Smooth muscle cell of the brain vasculature (primary cell): ENCODE measurements around the gene UIMC1.
"Not testable (repeated sequence)": the region's sequence is repeated elsewhere in the genome, so short reads cannot be mapped to it uniquely, and the experiment has no call there.

Experiments
- DNase-seq: peaks from one replicate; pipeline ENCODE4 v3.0.0-alpha.2; 2012; ENCODE audit warnings: low read depth, low spot score

Gene UIMC1

DNA sequence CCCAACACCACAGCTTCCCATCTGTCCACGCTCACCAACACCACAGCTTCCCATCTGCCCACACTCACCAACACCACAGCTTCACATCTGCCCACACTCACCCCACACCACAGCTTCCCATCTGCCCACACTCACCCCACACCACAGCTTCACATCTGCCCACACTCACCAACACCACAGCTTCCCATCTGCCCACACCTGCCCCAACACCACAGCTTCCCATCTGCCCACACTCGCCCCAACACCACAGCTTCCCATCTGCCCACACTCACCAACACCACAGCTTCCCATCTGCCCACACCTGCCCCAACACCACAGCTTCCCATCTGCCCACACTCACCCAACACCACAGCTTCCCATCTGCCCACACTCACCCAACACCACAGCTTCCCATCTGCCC lies 134.0 kb downstream of the UIMC1 start:
- not testable (repeated sequence) for DNase-seq

DNA sequence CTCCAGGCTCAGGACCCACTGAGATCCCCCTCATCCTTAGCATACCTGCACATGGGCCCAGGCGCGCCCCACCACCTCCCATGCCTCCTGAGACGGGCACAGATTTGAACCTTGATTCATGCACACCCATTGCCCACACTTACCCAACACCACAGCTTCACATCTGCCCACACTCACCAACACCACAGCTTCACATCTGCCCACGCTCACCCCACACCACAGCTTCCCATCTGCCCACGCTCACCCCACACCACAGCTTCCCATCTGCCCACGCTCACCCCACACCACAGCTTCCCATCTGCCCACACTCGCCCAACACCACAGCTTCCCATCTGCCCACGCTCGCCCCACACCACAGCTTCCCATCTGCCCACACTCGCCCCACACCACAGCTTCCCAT lies 135.9 kb downstream of the UIMC1 start:
- DNase-seq: not testable (repeated sequence)

- DNase-seq: no peak
These were observed 136.4 kb downstream of the UIMC1 start for GRCh38 chr5:176870110-176870591.

DNA sequence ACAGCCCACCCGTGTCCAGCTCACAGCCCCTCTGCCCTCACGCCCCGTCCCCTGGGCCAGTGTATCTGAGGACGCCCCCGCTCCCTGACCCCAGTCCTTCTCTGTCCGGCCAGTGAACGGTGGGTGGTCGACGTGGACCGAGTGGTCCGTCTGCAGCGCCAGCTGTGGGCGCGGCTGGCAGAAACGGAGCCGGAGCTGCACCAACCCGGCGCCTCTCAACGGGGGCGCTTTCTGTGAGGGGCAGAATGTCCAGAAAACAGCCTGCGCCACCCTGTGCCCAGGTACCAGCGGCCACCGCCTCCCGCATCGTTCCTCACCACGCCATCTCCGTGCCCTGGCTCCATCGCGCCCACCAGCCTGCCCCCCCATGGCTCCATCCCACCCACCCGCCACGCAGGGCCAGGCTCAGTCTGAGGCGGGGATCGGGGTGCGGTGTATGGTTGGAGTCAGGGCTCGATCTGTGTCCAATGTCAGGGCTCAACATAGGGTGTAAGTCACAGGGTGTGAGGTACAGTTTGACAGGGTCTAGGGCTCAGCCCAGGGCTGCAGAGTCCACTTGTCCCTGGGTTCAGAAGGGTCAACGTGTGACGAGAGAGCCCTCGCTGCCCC lies 137.0 kb downstream of the UIMC1 start:
- no peak for DNase-seq

GRCh38 chr5:176868731-176869130 lies 137.8 kb downstream of the UIMC1 start:
- no peak for DNase-seq

DNA sequence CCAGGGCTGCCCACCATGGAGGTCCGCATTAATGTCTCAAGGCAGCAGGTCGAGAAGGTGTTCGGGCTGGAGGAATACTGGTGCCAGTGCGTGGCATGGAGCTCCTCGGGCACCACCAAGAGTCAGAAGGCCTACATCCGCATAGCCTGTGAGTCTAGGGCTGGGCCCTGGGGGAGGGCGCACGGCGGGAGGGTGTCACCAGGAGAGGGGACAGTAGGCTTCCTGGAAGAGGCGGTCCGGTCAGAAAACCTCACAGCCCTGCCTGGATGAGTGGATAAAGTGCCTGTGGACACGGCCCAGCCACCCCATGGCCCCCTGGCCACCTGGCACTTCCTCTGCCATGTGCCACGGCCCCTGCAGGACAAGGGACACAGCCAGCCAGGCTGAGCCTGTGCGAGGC lies 138.5 kb downstream of the UIMC1 start:
- no peak for DNase-seq

DNA sequence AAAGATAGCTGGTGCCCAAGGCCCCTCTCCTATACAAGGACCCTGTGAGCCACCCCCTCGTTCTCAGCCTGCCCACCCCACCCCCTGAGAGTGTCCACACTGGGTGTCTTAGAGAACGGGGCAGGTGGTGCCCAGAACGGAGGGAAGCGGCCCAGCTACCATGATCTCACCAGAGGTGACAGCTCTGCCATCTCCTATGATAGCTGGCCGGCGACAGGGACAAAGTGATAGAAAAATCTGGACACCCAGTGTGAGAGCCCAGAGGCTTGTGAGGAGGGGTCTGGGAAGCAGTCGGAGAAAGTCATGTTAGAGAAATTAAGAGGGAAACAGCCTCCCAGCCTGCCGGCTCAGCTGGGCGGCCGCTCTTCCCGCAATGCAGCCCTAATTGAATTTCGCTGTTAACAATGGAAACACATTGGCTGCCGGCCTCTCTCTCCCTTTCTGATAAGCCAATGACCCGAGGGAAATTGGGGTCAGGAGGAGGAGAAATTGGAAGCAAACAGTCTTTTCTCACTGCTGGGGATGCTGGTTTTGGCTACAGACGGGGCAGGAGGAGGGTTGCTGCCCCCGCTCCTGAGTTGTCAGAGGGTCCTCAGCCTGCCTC lies 139.8 kb downstream of the UIMC1 start:
- DNase-seq: no peak

DNA sequence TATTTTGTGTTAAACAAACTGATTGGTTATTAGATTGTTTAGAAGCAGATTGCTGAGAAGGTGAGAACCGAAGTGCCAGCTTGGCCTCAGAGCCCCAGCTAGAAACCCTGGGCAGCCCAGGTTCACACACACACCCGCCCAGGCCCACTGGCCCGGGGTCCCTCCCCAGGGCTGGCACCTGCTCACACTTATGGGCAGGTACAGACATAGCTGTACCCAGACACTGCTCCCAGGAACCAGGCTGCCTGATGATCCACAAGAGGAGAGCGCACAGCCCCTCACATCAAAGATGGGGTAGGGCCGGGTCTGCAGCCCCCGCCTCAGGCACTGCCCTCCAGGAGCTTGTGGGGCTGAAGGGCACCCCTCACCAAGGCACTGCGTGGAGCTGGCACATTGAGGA lies 140.6 kb downstream of the UIMC1 start:
- DNase-seq: no peak

DNA sequence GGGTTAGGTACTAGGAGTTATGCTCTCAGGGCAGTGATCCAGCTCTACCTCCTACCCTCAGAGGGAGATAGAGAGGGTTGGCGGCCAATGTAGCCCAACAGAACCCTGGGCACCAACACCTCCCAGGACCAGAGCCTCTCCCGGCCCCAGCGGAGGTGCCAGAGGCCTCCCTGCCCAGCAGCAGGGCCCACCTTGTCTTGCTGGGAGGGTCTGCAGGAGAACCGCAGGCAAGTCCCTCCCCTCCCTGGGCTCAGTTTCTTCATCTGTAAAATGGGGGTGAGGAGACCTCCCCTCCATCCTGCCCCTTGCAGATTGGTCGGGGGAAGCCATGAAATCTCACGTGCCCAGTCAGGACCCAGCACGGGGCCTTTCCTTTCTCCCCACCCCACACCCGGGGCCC lies 141.8 kb downstream of the UIMC1 start:
- no peak for DNase-seq

DNA sequence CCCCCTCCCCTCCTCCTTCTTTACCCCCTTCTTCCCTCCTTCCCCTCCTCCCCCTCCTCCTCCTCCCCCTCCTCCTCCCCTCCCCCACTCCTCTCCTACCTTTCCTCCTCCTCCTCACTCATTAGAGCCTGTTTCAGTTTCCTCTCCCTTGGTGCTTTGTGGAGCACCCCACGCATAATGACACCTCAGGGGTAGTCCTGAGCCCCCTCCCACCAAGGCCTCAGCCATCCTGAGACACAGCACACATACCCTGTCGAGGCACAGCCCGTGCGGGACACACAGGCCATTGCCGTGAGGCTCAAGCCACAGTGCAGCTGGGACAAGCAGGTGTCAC lies 142.8 kb downstream of the UIMC1 start:
- DNase-seq: no peak

GRCh38 chr5:176863041-176863764 lies 143.4 kb downstream of the UIMC1 start:
- DNase-seq: no peak

GRCh38 chr5:176862330-176862995 lies 144.1 kb downstream of the UIMC1 start:
- DNase-seq: no peak

DNA sequence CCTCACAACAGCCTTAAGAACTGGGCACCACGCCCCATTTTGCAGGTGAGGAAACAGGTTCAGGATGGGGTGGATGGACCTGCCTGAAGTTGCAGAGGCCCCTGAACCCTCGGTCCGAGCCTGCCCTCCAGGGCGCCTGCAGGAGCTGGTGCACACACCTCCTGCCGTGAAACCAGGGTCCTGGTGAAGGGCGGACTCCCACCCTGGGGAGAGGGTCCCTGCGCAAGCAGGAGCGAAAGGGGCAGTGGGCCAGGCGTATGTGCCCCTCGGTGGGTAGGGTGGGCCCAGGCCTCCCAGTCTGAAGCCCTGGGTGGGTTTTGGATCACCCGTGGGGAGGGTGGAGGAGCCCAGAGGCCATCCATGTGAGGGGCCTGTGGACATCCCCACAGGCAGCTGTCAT lies 145.3 kb downstream of the UIMC1 start:
- DNase-seq: no peak

DNA sequence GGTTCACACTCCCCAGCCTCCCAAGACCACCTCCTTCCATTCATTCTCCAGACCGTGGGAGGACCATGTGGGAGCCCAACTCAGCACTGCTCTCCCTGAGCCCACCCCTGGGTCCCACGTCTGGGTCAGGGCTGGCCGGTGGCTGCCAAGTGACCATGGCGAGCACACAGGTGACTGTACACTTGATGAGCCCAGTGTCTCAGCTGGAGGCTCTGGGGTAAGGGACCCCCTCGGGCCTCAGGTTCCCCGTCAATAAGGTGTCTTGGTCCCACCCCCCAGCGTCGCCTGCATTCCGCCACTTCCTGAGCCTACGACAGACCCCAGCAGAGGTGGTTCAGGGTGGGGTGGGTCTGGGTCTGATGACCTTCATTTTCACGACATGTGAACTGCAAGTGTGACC lies 146.2 kb downstream of the UIMC1 start:
- DNase-seq: no peak

GRCh38 chr5:176859916-176860315 lies 146.7 kb downstream of the UIMC1 start:
- no peak for DNase-seq

DNA sequence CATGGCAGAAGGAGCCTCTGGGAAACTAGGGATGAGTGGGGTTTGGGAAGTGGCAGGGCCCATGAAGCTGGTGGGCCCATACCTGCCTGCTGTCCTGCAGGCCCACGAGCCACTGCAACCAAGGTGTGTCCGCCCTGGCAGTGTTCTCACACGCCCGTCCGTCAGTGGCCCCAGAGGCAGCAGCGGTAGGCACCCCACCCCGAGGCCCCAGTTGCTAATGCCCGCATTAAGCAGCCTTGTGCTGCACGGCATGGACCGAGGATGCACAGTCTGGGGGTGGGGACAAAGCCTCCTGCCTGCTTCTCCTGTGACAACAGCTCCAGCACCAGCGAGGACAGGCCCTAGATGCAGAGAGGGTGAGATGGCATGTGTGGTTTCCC lies 148.7 kb downstream of the UIMC1 start:
- DNase-seq: no peak

DNA sequence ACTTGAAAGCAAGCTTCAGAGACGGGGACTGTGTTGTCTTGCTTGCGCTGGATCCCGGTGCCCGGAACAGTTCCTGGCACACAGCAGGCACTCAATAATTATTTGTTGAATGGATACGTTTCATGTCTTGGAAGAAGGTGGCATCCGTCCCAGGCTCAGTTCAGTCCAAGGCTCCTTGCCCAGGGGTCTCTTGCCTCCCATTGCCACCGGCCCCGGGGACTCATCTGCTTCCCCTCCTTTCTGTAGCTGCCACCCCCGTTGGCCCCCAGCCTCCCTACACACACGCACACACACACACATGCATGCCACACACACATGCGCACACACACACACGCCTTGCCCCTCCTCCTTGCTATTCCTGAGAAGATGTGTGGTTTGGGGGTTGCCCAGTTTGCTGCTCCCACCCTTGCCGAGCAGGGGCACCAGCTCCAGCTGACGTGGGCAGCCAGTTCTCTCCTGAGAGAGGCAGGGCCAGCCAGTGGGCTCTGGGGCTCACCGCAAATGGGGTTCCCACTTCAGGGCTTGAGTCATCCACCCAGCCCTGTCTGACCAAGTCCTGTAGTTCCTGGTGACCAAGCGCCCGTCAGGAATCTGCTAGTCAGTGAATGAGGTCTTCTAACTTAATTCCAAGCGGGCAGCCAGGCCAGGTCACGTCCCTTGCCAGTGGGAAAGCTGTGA lies 149.2 kb downstream of the UIMC1 start:
- DNase-seq: no peak

DNA sequence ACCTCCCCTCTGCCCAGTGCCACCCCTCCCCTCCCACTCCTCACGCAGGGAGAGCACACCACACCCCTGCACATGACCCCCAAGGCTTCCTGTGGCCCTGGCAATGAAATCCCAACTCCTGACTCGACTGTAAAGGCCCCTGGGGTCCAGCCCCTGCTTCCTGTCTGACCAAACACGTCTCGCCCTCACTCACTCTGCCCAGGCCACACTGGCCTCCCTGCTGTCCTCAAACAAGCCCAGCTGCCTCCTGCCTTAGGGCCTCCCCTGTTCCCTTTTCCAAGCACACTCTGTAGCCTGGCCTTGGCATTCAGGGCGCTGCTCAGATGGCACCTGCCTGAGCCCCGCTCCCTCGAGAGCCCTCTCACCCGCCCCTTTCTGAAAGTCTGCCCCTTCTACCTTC lies 149.8 kb downstream of the UIMC1 start:
- DNase-seq: no peak

- DNase-seq: no peak
These were observed 151.0 kb downstream of the UIMC1 start for GRCh38 chr5:176855598-176855997.
